Measurements from ENCODE around the gene GALNT9.

GALNT9 gene

DNA sequence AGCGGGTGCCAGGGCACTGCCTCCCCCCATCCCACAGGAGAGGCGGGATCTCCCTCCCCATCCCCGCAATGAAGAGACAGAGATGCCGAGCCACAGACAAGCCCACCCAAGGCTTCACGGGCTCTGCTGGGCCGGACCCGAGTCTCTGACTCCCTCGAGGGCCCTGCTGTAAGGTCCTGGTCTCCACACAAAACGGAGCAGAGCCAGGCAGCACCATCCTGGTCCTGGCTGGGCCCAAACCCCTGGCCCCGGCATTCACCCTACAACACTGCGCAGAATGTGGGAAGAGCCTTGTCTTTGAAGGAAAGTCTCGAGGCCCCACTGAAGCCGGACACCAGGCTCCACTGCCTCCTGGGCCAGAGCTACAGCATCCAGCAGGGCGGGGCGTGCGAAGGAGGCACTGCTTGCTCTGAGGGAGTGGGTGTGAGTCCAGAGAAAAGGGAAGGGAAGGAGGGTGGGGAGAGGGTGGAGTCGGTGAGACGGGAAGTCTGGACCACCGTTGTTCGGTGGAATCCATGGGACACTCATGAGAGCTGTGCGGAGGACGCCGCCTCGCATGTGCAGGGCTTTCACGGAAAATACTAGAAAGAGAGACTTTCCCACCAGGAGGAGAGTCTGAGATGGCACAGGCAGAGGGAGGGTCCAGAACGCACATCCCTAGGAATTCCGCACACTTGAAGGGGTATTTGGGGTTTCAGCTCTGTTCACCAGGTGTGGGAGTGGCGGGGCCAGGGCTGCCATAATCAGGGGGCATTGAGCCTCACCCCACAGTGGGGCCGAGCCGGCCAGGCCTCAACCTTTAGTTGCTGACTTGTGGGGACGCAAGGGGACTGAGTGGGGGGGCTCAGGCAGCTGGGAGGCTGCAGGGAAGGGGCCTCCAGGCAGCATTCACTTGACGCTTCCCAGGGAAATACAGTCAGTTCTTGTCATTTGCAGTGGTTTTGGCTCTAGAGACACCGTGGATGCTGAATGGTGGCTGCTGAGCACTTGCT lies 36.8 kb downstream of the GALNT9 start:
- no peak for DNase-seq (ENCODE audit: low read depth in 2 of 2)

DNA sequence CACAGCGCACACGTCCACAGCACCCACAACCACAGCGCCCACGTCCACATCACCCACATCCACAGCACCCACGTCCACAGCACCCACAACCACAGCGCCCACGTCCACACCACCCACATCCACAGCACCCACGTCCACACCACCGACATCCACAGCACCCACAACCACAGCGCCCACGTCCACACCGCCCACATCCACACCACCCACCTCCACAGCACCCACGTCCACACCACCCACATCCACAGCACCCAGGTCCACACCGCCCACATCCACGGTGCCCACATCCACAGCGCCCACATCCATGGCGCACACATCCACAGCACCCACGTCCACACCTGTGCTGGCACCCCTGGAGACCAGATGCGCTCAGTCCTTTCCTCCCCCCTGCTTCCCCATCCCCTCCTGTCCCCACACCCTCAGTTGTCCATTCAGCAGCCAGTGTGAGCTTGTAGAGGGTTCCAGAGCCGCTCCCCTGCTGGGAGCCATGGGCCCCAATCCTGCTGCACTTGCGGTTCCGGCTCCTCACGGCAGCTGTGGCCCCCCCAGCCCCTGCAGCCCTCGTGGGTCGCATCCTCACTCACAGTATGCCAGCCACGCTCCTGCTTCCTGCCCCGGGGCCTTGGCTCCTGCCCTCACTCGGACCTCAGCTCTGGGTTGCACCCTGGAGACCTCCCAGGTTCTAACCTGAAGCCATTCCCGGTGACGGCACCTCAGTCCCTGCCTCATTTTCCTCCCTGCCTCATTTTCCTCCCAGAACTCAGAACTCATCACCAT lies 37.8 kb downstream of the GALNT9 start:
- DNase-seq (ENCODE audit: low read depth in 2 of 2), result no peak

GRCh38 chr12:132290203-132290540 lies 39.2 kb downstream of the GALNT9 start:
- no peak for DNase-seq (ENCODE audit: low read depth in 2 of 2)

GRCh38 chr12:132289356-132290202 lies 39.8 kb downstream of the GALNT9 start:
- no peak for DNase-seq (ENCODE audit: low read depth in 2 of 2)

DNA sequence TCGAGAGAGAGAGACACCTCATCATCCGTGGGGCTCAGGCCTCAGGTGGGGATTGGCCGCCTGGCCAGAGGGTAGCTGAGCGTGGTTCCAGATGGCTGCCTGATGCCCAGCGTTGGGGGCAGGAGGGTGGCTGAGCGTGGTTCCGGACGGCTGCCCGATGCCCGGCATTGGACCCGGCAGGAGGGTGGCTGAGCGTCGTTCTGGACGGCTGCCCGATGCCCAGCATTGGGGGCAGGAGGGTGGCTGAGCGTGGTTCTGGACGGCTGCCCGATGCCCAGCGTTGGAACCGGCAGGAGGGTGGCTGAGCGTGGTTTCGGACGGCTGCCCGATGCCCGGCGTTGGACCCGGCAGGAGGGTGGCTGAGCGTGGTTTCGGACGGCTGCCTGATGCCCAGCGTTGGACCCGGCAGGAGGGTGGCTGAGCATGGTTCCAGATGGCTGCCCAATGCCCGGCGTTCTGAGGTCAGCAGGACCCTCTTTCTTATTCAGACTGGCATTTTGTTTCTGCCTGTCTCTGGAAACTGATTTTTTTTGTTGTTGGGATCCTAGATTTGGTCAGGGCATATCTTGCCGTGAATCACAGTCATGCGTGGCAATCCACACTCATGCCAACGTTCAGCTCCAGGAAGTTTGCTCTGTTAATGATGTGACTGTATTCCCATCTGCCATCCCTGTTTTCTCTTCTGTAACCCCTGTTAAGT lies 40.7 kb downstream of the GALNT9 start:
- DNase-seq (ENCODE audit: low read depth in 2 of 2), result no peak

- DNase-seq (ENCODE audit: low read depth in 2 of 2), result no peak
These were observed 41.8 kb downstream of the GALNT9 start for GRCh38 chr12:132287391-132288238.

DNA sequence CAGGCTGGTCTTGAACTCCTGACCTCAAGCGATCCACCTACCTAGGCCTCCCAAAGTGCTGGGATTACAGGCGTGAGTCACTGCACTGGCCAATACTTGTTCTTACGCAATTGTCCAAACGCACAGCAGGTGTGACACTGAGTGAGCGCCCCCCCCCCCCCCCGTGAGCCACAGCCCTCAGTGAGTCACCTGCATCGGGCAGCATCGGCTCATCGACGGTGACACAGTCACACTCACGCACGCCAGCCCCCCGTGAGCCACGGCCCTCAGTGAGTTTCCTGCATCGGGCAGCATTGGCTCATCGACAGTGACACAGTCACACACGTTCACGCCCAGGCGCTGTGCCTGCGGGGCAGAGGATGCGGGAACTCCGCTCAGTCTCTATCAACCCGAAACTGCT lies 42.5 kb downstream of the GALNT9 start:
- DNase-seq (ENCODE audit: low read depth in 2 of 2), result no peak

GRCh38 chr12:132285991-132286681 lies 43.3 kb downstream of the GALNT9 start:
- DNase-seq (ENCODE audit: low read depth in 2 of 2), result no peak

GRCh38 chr12:132284827-132285741 lies 44.3 kb downstream of the GALNT9 start:
- DNase-seq (ENCODE audit: low read depth in 2 of 2), result no peak

GRCh38 chr12:132284071-132284826 lies 45.1 kb downstream of the GALNT9 start:
- DNase-seq (ENCODE audit: low read depth in 2 of 2), result no peak

DNA sequence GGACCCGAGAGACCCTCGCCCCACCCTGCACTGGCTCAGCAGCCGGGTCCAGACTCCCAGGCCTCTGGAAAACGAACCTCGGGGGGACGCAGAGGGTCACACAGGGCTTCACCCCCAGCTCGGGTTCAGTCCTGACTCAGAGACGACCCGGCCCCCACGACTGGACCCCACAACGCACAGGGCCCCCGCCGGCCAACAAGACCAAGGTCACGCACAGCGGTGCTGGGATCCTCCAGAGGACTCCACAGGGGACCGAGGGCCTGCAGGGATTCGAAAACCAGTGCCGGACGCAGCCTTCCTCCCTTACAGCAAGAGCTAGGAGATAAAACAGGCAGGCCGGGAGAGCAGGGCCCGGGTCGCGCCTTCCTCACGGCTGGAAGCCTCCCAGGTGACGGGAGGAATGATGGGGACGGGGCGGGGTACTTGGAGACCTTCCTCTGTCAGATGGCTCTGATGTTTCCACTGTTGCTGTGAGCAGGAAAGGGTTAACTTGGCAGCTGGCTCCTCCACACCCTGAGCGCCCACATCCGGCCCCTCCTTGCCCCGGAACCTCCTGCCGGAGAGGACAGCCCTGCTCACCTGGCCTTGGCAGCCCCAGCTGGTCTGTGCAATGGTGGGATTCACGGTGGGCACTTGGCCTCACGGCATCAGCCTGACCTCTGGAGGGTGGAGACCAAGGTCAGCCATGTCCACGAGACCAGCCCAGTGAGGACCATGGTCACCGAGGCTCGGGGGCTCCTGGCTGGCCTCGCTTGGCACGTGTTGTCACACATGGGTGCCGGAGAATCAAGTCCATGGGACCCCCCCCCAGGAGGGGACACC lies 46.2 kb downstream of the GALNT9 start:
- no peak for DNase-seq (ENCODE audit: low read depth in 2 of 2)

DNA sequence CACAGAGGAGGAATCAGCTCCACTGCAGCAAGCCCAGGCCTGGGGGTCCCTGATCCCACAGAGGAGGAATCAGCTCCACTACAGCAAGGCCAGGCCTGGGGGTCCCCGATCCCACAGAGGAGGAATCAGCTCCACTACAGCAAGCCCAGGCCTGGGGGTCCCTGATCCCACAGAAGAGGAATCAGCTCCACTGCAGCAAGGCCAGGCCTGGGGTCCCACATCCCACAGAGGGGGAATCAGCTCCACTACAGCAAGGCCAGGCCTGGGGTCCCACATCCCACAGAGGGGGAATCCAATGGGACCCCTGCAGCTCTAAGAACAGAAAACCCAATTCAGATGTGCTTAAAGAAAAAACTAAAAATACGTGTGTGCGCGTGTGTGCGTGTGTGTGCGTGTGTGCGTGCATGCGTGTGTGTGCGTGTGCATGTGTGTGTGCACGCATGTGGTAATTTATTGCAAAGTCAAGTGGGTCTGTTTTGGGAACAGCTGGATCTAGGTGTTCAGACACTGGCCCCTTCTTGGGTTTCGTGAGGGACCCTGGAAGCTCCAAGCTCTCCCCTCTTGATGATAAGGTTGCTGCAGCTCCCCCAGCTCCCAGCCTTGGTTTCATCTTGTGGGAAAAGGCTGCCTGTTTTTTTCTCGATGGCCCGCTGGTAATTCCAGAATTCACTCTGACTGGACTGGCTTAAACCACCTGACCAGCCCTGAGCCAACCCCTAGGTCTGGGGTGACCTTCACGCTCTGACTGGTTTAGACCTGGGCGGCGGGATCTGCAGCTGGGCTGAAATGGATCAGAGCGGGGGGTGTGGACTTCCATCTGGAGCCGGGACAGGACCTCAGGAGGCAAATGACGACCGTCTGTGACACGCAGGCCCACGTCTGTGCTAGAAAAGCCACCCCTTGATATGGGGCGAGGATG lies 47.1 kb downstream of the GALNT9 start:
- DNase-seq (ENCODE audit: low read depth in 2 of 2), result no peak

DNA sequence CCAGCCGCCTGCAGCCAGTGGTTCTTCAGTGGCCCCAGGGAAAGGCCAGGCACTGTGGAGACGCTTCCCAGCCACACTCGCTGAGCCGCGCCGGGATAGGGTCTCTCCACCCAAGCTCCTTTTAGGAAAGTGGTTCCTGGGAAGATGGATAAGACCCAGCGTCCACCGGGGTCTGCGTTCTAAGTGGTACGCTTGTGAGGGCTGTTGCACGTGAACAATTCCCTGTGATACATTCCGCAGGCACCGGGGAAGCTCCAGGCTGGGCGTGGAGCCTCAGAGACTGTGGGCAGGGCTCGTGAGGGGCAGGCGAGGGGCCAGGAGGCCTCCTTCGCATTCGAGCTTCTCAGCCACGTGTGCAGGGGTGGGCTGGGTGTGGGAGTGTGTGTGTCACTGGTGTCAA lies 48.4 kb downstream of the GALNT9 start:
- DNase-seq (ENCODE audit: low read depth in 2 of 2), result no peak

DNA sequence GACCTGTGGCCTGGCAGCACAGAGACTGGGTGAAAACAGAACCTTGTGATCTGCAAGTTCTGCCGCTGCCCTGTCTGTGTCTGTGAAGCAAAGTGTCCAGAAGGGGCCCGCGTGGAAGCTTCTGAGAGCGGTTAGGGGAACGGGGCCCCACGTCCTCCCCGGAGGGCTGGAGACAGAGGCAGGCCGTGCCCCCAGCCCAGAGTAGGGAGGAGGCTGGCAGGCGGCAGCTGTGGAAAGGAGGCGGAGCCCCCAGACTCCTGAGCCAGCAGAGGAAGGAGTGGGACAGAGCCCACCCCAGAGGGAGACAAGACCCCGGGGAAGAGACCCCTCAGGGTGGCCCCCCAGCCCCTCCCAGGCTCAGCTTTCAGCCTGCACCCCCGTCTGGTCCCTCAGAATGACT lies 49.0 kb downstream of the GALNT9 start:
- no peak for DNase-seq (ENCODE audit: low read depth in 2 of 2)

- DNase-seq (ENCODE audit: low read depth in 2 of 2), result no peak
These were observed 49.5 kb downstream of the GALNT9 start for GRCh38 chr12:132279930-132280329.

Measured in stimulated activated CD8-positive, alpha-beta memory T cell treated with anti-CD3 and anti-CD28 coated beads, Interleukin-7, amount 100 ng/mL, for 4 hours (primary cell).